Brain microvascular endothelial cell (primary cell): ENCODE data around the gene GLIPR2.
A peak's percentile ranks its signal among the peaks of the same experiment; 100 is the strongest.

ENCODE experiments used
- DNase-seq: peaks from one replicate; pipeline ENCODE4 v3.0.0-alpha.2; 2020
- H3K27ac ChIP-seq: fragments of 250-450 bp; sonication (Bioruptor Pico); 2 replicates; pipeline ENCODE4 v1.5.1; 2020; ENCODE audit warnings: mild to moderate bottlenecking, moderate library complexity
- H3K27me3 ChIP-seq: fragments of 250-450 bp; sonication (Bioruptor Pico); replicated peaks from 2 replicates; pipeline ENCODE4 v1.5.1; 2020; ENCODE audit warnings: mild to moderate bottlenecking
- H3K36me3 ChIP-seq: fragments of 250-450 bp; sonication (Bioruptor Pico); replicated peaks from 2 replicates; pipeline ENCODE4 v1.5.1; 2020; ENCODE audit warnings: mild to moderate bottlenecking
- H3K4me3 ChIP-seq: 2 replicates; pipeline ENCODE4 v1.5.1; 2011; ENCODE audit warnings: low read depth, mild to moderate bottlenecking, control low read depth, low read length, moderate library complexity
- in situ Hi-C: cut with HindIII; loops from 2 replicates; pipeline ENCODE4 v1.10.0; 2017; ENCODE audit warnings: low sequenced_read_pairs, low pct_ligation_motif_present
- TF ChIP-seq, protein P1 (sequence below): IDR thresholded peaks from 2 replicates; pipeline ENCODE4 v1.5.1; 2011; ENCODE audit warnings: low read depth, mild to moderate bottlenecking, moderate library complexity, low read length, control low read depth, inconsistent platforms; ENCODE audit errors: missing control alignments

The GLIPR2 gene

DNA sequence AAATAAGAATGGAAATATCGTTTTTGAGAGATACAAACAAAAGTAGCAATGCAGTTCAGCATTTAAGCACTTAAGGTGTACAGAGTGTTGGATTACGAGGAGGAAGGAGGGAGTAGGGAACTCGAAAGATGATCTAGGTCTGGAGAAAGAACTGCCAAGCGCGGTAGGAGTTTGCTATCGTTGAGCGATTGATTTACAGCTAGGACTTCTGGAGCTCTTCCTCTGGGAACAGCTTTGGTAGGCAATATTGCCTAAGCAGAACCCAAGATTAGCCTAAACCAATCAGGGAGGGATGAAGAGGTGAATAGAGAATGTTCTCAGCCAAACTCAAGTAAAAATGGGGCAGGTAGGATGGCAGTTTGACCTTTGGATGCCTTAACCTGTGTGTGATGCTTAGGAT lies 55.2 kb downstream of the GLIPR2 start:
- TF ChIP-seq, protein P1, sequence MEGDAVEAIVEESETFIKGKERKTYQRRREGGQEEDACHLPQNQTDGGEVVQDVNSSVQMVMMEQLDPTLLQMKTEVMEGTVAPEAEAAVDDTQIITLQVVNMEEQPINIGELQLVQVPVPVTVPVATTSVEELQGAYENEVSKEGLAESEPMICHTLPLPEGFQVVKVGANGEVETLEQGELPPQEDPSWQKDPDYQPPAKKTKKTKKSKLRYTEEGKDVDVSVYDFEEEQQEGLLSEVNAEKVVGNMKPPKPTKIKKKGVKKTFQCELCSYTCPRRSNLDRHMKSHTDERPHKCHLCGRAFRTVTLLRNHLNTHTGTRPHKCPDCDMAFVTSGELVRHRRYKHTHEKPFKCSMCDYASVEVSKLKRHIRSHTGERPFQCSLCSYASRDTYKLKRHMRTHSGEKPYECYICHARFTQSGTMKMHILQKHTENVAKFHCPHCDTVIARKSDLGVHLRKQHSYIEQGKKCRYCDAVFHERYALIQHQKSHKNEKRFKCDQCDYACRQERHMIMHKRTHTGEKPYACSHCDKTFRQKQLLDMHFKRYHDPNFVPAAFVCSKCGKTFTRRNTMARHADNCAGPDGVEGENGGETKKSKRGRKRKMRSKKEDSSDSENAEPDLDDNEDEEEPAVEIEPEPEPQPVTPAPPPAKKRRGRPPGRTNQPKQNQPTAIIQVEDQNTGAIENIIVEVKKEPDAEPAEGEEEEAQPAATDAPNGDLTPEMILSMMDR: no peak

GRCh38 chr9:36192196-36192595 lies 55.7 kb downstream of the GLIPR2 start:
- TF ChIP-seq, protein P1: no peak
- Histone ChIP-seq H3K27me3 (no peaks in the 10 kb centered on the region), H3K36me3 (peaks cover 5% of the 10 kb centered on the region), H3K27ac (no peak overlapping the region), H3K4me3 (peak overlapping the region; percentile 91)
- no peak for DNase-seq
- in situ Hi-C loops: no loop called here

More for the DNA sequence above, 55.2 kb downstream of the GLIPR2 start:
- H3K27ac ChIP-seq: peak overlapping the region; percentile 92
- no peak for DNase-seq
- H3K4me3 ChIP-seq: peak overlapping the region; percentile 91
- H3K36me3 ChIP-seq: peaks cover 5% of the 10 kb centered on the region
- no peaks in the 10 kb centered on the region for H3K27me3 ChIP-seq
- in situ Hi-C loops: no loop called here

DNA sequence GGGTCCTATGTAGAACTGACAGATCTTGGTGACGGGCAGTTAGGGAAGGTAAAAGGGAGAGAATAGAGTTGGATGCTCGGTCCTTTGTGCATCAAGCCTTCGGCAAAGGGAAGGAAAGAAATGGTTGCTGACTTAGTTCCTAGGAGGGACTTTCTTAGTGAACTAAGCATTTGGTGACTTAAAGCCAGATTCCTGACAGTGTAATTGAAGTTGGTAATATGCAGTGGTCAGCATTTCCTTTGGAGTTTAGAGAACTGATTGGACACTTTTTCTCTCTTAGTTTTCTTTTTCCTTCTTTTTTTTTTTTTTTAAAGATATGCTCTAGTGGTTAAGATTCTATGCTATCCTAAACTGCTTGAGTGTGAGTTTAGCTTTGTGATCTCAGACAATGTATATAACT lies 56.5 kb downstream of the GLIPR2 start:
- H3K36me3 ChIP-seq: peaks cover 10% of the 10 kb centered on the region
- H3K27me3 ChIP-seq: no peaks in the 10 kb centered on the region
- peak overlapping the region; percentile 91 for H3K4me3 ChIP-seq
- TF ChIP-seq, protein P1: no peak
- DNase-seq: no peak
- in situ Hi-C loops: no loop called here
- H3K27ac ChIP-seq: no peak overlapping the region

GRCh38 chr9:36194326-36195000 lies 57.9 kb downstream of the GLIPR2 start:
- no peak overlapping the region for H3K4me3 ChIP-seq
- H3K27ac ChIP-seq: no peak overlapping the region
- no peak for DNase-seq
- no peaks in the 10 kb centered on the region for H3K27me3 ChIP-seq
- peaks cover 21% of the 10 kb centered on the region for H3K36me3 ChIP-seq
- in situ Hi-C loops: no loop called here
- TF ChIP-seq, protein P1: no peak

- Histone ChIP-seq H3K36me3 (peaks cover 90% of the 10 kb centered on the region), H3K4me3 (no peak overlapping the region), H3K27me3 (no peaks in the 10 kb centered on the region), H3K27ac (no peak overlapping the region)
- in situ Hi-C loops: no loop called here
- DNase-seq: peak; percentile 18
- TF ChIP-seq, protein P1: peak; percentile 50
These were observed 68.5 kb downstream of the GLIPR2 start for GRCh38 chr9:36204906-36205547.
